ENCODE data around the gene ATP6V1G3. TPM values are rescaled to one million over a fixed set of nuclear protein-coding genes. Genes with fewer than 3 reads are reported as not detected.
"Not testable (repeated sequence)": the region's sequence is repeated elsewhere in the genome, so short reads cannot be mapped to it uniquely, and the experiment has no call there.

Gene ATP6V1G3
- total and polyA plus RNA-seq, 4 donors = not detected

- no peak overlapping the region for H3K4me3 ChIP-seq (ENCODE audit: low read depth, low read length)
- no peak overlapping the region for H3K27ac ChIP-seq (ENCODE audit: low read depth, low read length)
- H3K4me1 ChIP-seq (ENCODE audit: control insufficient read depth, insufficient read depth, low read length) = no peaks in the 10 kb centered on the region
- H3K36me3 ChIP-seq (ENCODE audit: control insufficient read depth, insufficient read depth, low read length) = no peaks in the 10 kb centered on the region
- no peaks in the 10 kb centered on the region for H3K27me3 ChIP-seq (ENCODE audit: control insufficient read depth, insufficient read depth, low read length)
- no CpG with 5 or more reads among the region's 1 CpG for WGBS (ENCODE audit: insufficient coverage)
- H3K9me3 ChIP-seq (ENCODE audit: control insufficient read depth, insufficient read depth, low read length) = no peaks in the 10 kb centered on the region
- DNase-seq (ENCODE audit: low read depth in 4 of 6, low spot score in 6 of 6) = no peak
Measured at GRCh38 chr1:198492872-198493271, 47.6 kb downstream of the ATP6V1G3 start.

GRCh38 chr1:198491596-198491995, 48.9 kb downstream of the ATP6V1G3 start:
- no peaks in the 10 kb centered on the region for H3K36me3 ChIP-seq (ENCODE audit: control insufficient read depth, insufficient read depth, low read length)
- H3K4me3 ChIP-seq (ENCODE audit: low read depth, low read length) = no peak overlapping the region
- peak in 1 of 6 donors; percentile 27 for DNase-seq (ENCODE audit: low read depth in 4 of 6, low spot score in 6 of 6)
- no peaks in the 10 kb centered on the region for H3K27me3 ChIP-seq (ENCODE audit: control insufficient read depth, insufficient read depth, low read length)
- H3K27ac ChIP-seq (ENCODE audit: low read depth, low read length) = no peak overlapping the region
- no peaks in the 10 kb centered on the region for H3K9me3 ChIP-seq (ENCODE audit: control insufficient read depth, insufficient read depth, low read length)
- no peaks in the 10 kb centered on the region for H3K4me1 ChIP-seq (ENCODE audit: control insufficient read depth, insufficient read depth, low read length)
- WGBS (ENCODE audit: insufficient coverage) = 100% methylated on average over 2 of the region's 3 CpGs

- Histone ChIP-seq H3K36me3 (ENCODE audit: control insufficient read depth, insufficient read depth, low read length) (no peaks in the 10 kb centered on the region), H3K4me1 (ENCODE audit: control insufficient read depth, insufficient read depth, low read length) (no peaks in the 10 kb centered on the region), H3K4me3 (ENCODE audit: low read depth, low read length) (no peak overlapping the region), H3K9me3 (ENCODE audit: control insufficient read depth, insufficient read depth, low read length) (no peaks in the 10 kb centered on the region), H3K27ac (ENCODE audit: low read depth, low read length) (no peak overlapping the region), H3K27me3 (ENCODE audit: control insufficient read depth, insufficient read depth, low read length) (no peaks in the 10 kb centered on the region)
- WGBS (ENCODE audit: insufficient coverage) = 90% methylated on average over 3 of the region's 6 CpGs
- no peak for DNase-seq (ENCODE audit: low read depth in 4 of 6, low spot score in 6 of 6)
Measured at GRCh38 chr1:198491028-198491427, 49.5 kb downstream of the ATP6V1G3 start.

- Histone ChIP-seq H3K4me3 (ENCODE audit: low read depth, low read length) (no peak overlapping the region), H3K27ac (ENCODE audit: low read depth, low read length) (no peak overlapping the region), H3K4me1 (ENCODE audit: control insufficient read depth, insufficient read depth, low read length) (no peaks in the 10 kb centered on the region), H3K27me3 (ENCODE audit: control insufficient read depth, insufficient read depth, low read length) (no peaks in the 10 kb centered on the region), H3K9me3 (ENCODE audit: control insufficient read depth, insufficient read depth, low read length) (no peaks in the 10 kb centered on the region), H3K36me3 (ENCODE audit: control insufficient read depth, insufficient read depth, low read length) (no peaks in the 10 kb centered on the region)
- no CpG with 5 or more reads among the region's 1 CpG for WGBS (ENCODE audit: insufficient coverage)
- no peak for DNase-seq (ENCODE audit: low read depth in 4 of 6, low spot score in 6 of 6)
Measured at GRCh38 chr1:198490224-198490623, 50.3 kb downstream of the ATP6V1G3 start.

GRCh38 chr1:198486903-198487302, 53.6 kb downstream of the ATP6V1G3 start:
- DNase-seq (ENCODE audit: low read depth in 4 of 6, low spot score in 6 of 6) = no peak
- H3K9me3 ChIP-seq (ENCODE audit: control insufficient read depth, insufficient read depth, low read length) = no peaks in the 10 kb centered on the region
- H3K4me3 ChIP-seq (ENCODE audit: low read depth, low read length) = no peak overlapping the region
- H3K4me1 ChIP-seq (ENCODE audit: control insufficient read depth, insufficient read depth, low read length) = no peaks in the 10 kb centered on the region
- H3K36me3 ChIP-seq (ENCODE audit: control insufficient read depth, insufficient read depth, low read length) = no peaks in the 10 kb centered on the region
- H3K27ac ChIP-seq (ENCODE audit: low read depth, low read length) = no peak overlapping the region
- no peaks in the 10 kb centered on the region for H3K27me3 ChIP-seq (ENCODE audit: control insufficient read depth, insufficient read depth, low read length)

GRCh38 chr1:198483645-198484044, 56.8 kb downstream of the ATP6V1G3 start:
- H3K27ac ChIP-seq (ENCODE audit: low read depth, low read length) = no peak overlapping the region
- no peak overlapping the region for H3K4me3 ChIP-seq (ENCODE audit: low read depth, low read length)
- H3K9me3 ChIP-seq (ENCODE audit: control insufficient read depth, insufficient read depth, low read length) = no peaks in the 10 kb centered on the region
- DNase-seq (ENCODE audit: low read depth in 4 of 6, low spot score in 6 of 6) = no peak
- H3K4me1 ChIP-seq (ENCODE audit: control insufficient read depth, insufficient read depth, low read length) = no peaks in the 10 kb centered on the region
- no peaks in the 10 kb centered on the region for H3K36me3 ChIP-seq (ENCODE audit: control insufficient read depth, insufficient read depth, low read length)
- no peaks in the 10 kb centered on the region for H3K27me3 ChIP-seq (ENCODE audit: control insufficient read depth, insufficient read depth, low read length)

GRCh38 chr1:198483006-198483405, 57.5 kb downstream of the ATP6V1G3 start:
- Histone ChIP-seq H3K27ac (ENCODE audit: low read depth, low read length) (no peak overlapping the region), H3K36me3 (ENCODE audit: control insufficient read depth, insufficient read depth, low read length) (no peaks in the 10 kb centered on the region), H3K9me3 (ENCODE audit: control insufficient read depth, insufficient read depth, low read length) (no peaks in the 10 kb centered on the region), H3K4me1 (ENCODE audit: control insufficient read depth, insufficient read depth, low read length) (no peaks in the 10 kb centered on the region), H3K4me3 (ENCODE audit: low read depth, low read length) (no peak overlapping the region), H3K27me3 (ENCODE audit: control insufficient read depth, insufficient read depth, low read length) (no peaks in the 10 kb centered on the region)
- DNase-seq (ENCODE audit: low read depth in 4 of 6, low spot score in 6 of 6) = no peak
- WGBS (ENCODE audit: insufficient coverage) = no CpG with 5 or more reads among the region's 1 CpG

GRCh38 chr1:198481661-198482060, 58.8 kb downstream of the ATP6V1G3 start:
- no peaks in the 10 kb centered on the region for H3K27me3 ChIP-seq (ENCODE audit: control insufficient read depth, insufficient read depth, low read length)
- H3K36me3 ChIP-seq (ENCODE audit: control insufficient read depth, insufficient read depth, low read length) = no peaks in the 10 kb centered on the region
- no peak overlapping the region for H3K27ac ChIP-seq (ENCODE audit: low read depth, low read length)
- no peak for DNase-seq (ENCODE audit: low read depth in 4 of 6, low spot score in 6 of 6)
- H3K4me3 ChIP-seq (ENCODE audit: low read depth, low read length) = no peak overlapping the region
- H3K4me1 ChIP-seq (ENCODE audit: control insufficient read depth, insufficient read depth, low read length) = no peaks in the 10 kb centered on the region
- H3K9me3 ChIP-seq (ENCODE audit: control insufficient read depth, insufficient read depth, low read length) = no peaks in the 10 kb centered on the region
- WGBS (ENCODE audit: insufficient coverage) = 83% methylated on average over 1 of the region's 1 CpG

- Histone ChIP-seq H3K27me3 (ENCODE audit: control insufficient read depth, insufficient read depth, low read length) (no peaks in the 10 kb centered on the region), H3K4me1 (ENCODE audit: control insufficient read depth, insufficient read depth, low read length) (no peaks in the 10 kb centered on the region), H3K36me3 (ENCODE audit: control insufficient read depth, insufficient read depth, low read length) (no peaks in the 10 kb centered on the region), H3K4me3 (ENCODE audit: low read depth, low read length) (no peak overlapping the region), H3K27ac (ENCODE audit: low read depth, low read length) (no peak overlapping the region), H3K9me3 (ENCODE audit: control insufficient read depth, insufficient read depth, low read length) (no peaks in the 10 kb centered on the region)
- no peak for DNase-seq (ENCODE audit: low read depth in 4 of 6, low spot score in 6 of 6)
- WGBS (ENCODE audit: insufficient coverage) = 88% methylated on average over 2 of the region's 2 CpGs
Measured at GRCh38 chr1:198480876-198481275, 59.6 kb downstream of the ATP6V1G3 start.

GRCh38 chr1:198477354-198477753, 63.1 kb downstream of the ATP6V1G3 start:
- not testable (repeated sequence) for H3K4me1 ChIP-seq (ENCODE audit: control insufficient read depth, insufficient read depth, low read length); H3K27ac ChIP-seq (ENCODE audit: low read depth, low read length); H3K4me3 ChIP-seq (ENCODE audit: low read depth, low read length); H3K27me3 ChIP-seq (ENCODE audit: control insufficient read depth, insufficient read depth, low read length); DNase-seq (ENCODE audit: low read depth in 4 of 6, low spot score in 6 of 6); H3K36me3 ChIP-seq (ENCODE audit: control insufficient read depth, insufficient read depth, low read length); H3K9me3 ChIP-seq (ENCODE audit: control insufficient read depth, insufficient read depth, low read length)

Measured in spinal cord (tissue), 10 donors.